HG02588 (cell line): ENCODE results near the gene CPNE8.
A peak's percentile ranks its signal among the peaks of the same experiment; 100 is the strongest.

Experiments
- ATAC-seq: cut with Tn5 transposase; IDR thresholded peaks from one replicate; pipeline ENCODE4 v1.9.1; 2021; ENCODE audit warnings: mild to moderate bottlenecking, moderate library complexity; ENCODE audit not compliant: unreplicated experiment

CPNE8 gene

DNA sequence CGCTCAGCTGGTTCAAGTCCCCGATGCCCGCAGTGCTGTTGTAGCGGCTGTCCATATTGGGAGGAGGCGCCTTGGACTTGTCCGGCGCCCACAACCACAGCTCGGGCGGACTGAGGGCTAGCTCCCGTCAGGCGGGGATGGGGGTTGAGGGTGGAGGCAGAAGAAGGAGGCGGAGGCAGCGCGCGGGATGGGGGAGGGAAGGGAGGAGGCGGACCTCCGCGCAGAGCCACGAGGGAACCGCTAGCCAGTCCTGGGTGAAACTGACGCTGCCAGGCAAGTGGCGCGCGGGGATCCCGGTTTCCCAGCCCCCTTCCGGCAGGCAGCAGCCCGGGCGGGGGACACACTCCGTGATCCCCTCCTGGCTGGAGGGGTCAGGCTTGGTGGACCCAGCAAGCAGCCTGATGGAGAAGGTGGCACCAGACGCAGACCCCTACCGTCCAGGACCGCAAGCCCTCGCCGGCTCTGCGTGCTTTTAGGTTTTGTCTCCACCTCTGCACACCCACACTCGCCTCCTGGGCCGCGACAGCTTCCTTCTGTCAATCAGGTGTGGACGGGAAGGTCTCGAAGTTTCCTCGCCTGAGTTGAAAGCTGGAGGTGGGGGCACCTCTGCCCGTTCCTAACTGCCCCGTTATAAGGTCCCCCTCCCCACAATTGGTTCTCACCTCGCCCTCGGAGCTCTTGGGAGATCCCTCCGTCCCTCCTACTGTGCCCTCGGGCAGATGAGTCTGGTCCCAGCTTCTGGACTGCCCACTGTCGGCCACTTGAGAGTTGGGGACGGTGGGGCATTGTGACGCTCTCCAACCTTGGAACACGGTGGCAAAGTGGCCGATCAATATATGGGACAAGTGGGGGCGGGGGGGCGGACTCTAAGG is at the start of gene CPNE8:
TSS of gene CPNE8 (minus strand) at position 112 of the 872 bp plus-strand sequence. CDS start at position 55, 57 bp downstream.
- ATAC-seq, result peak; percentile 58

- ATAC-seq, result no peak
These were observed 49.0 kb upstream of the CPNE8 start for GRCh38 chr12:38954238-38954873.

- no peak for ATAC-seq
These were observed 44.0 kb upstream of the CPNE8 start for GRCh38 chr12:38949363-38949762.

DNA sequence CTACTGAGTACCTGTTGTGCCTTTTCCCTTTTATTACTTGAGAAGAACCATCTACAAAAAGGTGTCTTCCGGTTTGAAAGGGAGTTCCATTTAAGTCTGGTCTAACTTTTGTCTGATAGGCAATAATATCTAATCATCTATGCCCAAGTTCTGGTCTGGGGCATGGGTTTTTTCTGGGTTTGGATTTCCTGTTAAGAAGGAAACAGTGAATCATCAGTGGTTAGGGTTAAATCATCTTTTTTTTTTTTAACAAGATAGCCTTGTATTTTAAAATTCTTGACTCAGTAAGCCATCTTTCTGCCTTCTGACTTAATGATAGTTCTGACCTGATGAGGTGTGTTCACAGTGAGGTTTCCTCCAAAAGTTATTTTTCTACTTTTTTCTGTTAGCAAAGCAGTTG is 29.3 kb upstream of the CPNE8 start:
- ATAC-seq, result no peak

GRCh38 chr12:38934078-38934584 is 28.7 kb upstream of the CPNE8 start:
- ATAC-seq, result no peak

DNA sequence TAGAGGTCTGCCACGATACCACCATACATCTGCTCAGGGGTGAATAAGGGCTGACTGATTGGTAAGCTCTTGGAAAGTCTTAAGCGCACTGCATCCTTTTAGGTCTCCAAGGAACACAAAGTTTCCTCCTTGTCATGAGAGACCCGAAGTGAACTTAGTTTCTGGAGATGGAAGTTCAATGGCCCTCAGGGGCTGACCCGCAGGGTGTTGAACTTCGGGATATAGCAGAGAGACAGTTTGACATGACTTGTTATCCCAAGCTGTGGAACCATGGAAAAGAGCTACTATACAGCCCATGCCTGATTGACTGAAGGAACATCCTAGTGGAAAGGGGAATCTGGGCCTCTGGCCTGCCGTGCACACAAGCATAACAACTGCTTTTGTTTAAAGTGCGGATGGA is 26.9 kb upstream of the CPNE8 start:
- no peak for ATAC-seq

GRCh38 chr12:38931461-38931860 is 26.1 kb upstream of the CPNE8 start:
- no peak for ATAC-seq

DNA sequence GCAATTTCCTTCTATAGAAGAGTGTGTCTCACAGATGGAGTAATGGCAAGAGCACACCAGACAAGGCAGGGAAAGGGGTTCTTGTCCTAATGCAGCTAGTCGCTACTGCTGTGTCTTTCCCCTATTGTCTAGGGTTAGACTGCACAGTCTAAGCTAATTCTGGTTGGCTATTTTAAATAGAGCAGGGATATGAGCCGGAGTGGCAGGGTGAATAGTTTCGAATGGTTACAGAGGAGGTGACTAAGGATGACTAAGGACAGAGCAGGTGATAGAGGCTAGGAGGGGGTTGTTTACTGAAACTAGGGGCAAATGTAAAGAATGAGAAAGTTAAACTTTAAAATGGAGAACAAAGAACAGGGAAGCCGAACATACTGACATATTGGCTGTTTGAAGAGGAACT is 25.6 kb upstream of the CPNE8 start:
- no peak for ATAC-seq

GRCh38 chr12:38926501-38926900 is 21.1 kb upstream of the CPNE8 start:
- no peak for ATAC-seq

GRCh38 chr12:38921025-38921677 is 15.8 kb upstream of the CPNE8 start:
- peak; percentile 94 for ATAC-seq

- no peak for ATAC-seq
These were observed 13.8 kb upstream of the CPNE8 start for GRCh38 chr12:38919191-38919590.

DNA sequence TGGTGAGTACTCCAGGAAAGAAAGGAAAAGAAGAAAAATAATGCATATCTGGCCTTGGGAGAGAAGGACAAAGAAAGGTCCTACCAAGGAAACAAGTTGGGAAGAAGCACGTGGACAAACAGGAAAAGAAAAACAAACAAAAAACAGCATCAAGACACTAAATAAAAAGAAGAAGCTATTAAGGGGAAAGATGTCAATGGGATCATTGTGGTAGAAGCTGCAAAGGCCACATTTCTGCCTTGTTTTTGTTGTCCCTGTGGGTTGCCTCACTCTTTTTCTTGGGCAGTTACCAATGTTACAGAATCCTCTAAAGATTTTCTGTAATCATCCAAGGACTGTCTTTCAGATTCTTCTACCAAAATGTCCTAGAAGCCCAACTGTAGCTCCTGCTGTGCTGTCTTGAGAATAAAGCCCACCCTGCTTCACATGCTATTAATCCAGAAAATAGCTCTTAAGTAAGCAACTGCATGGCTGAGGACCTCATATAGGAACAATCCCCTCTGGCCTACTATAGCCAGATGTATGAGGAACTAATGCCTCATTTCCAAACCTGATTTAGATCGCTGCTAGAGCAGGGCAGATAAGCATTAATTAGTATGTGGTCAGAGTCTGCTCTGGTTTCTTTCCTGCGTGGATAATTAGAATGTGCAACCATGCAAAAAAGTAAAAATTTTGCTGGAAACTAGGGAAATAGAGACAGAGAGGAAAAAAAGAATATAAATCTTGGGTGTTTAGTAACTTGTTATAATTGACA is 10.2 kb upstream of the CPNE8 start:
- ATAC-seq, result no peak

DNA sequence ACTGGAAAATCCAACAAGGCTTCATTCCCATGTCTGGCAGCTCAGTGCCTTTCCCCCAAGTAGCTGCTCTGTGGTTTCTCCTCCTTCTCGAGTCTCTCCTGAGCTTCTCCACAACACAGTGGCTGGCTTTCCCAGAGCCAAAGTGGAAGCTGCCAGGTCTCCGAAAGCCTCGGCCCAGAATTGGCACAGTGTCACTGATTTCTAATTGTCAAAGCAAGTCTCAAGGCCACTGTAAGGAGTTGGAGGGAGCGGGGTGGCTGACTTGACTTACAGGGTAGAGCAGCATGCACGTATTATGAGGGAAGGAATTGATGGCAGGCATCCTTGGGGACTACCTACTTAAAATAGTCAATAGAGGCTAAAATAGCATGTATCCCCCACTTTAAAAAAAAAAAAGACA is 6.7 kb upstream of the CPNE8 start:
- ATAC-seq, result no peak

DNA sequence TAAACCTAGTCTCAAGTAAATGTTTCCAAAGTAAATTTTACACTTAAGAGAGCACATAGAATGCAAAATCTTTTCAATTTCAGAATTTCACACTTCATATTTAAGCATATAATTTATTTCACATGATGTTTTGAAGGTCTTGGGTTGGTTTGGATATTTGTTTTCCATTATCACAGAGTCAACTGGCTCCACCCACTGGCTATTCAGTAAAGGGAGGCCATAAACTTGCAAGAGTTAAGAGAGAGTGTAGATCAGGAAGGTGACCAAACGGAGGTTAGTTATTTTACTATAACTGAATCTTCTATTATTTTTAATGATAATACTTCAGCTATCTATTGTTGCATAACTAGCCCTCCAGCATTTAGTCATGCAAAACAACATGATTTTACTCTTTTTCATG is 6.2 kb upstream of the CPNE8 start:
- no peak for ATAC-seq

DNA sequence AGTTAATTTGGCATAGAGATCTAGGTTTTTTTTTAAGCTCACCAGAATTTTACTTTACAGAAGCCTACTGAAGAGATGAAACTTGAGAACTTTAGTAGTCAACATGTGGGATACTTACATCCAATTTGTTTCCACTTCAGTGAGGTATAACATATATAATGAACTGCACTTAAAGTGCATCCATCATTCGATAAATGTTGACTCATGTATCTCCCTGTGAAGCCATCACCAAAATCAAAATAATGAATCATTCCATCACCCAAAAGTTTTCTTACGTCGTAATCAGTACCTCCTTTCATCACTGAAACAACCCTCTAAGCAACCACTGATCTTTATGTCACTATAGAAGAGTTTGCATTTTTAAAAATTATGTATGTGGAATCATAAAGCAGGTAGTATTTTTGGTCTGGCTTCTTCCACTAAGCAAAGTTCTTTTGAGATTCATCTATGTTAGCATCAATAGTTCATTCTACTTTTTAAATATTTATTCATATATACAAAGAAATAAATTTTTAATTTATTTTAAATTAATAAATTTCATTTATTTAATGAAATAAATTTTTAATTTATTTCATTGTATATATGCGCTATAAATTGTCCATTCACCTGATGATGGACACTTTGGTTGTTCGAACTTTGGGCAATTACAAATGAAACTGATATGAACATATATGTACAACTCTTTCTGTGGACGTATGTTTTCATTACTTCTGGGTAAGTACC is 2.0 kb upstream of the CPNE8 start:
- ATAC-seq, result no peak

DNA sequence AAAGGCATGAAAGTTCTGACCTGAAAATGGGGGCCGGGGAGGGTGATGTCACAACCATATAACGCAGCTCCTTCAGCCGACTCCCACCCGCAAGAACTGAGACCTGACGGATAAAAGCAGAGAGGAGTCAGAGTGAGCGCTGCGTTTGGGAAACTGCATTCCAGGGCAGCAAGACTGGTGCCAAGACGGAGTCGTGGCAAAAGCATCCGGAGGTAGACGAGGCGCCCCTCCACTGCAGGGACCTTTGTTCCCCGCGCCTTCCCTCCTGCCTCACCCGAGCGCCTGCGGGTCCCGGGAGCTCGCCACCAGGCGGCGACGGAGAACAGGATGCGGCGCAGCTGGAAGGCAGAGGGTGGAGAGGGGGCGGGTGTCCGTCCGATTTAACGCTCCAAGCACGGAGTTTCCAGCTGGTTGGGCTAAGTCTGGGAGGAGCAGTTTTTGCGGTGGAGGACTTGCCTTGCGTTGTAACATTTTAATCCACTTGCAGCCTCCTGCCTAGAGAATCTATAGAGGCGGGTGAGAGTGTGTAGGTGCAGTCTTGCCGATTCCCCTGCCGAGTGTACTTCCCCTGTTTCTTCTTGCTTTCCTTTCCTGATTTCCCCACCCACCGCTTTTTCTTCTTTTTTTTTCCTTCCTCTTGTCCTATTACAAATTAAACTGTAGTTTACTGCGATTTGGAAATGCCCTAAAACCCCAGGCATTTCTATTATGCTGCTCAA is 1.2 kb upstream of the CPNE8 start:
- ATAC-seq, result peak; percentile 54

DNA sequence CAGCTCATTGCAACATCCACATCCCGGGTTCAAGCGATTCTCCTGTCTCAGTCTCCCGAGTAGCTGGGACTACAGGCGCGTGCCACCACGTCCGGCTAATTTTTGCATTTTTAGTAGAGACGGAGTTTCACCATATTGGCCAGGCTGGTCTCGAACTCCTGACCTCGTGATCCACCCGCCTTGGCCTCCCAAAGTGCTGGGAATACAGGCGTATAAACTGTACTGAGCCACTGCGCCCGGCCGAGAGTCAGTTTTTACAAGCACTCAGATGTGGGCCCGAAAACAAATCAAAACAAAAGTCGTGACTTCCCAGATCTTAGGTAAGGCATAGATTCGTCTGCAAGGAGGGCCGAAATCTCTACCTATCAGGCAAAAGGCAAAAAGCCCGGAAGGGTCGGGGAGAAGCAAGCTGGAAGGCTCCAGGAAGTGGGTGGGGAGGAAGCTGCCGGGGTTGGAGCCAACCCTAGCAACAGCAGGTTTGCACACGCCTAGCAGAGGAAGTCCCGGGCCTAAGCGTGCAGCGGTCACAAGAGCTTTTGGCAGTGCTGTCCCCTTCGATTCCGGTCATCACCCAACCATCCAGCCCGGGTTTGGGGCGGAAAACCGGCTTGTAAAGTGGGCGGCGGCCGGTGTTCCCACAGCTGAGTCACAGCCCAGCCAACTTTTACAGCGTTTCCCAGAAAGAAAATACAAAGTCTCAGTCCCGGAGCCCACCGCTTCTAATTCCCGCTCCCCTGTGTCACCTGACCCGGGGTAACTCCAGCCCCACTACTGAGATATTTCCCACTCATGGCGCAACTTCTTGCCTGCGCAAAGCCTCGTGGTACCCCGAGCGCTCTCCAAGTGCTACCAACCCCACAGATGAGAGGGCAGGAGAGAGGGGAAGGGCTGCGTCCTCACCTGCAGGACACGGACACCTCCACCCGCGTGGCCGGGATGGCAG is 583 bp downstream of the CPNE8 start:
- peak; percentile 66 for ATAC-seq

DNA sequence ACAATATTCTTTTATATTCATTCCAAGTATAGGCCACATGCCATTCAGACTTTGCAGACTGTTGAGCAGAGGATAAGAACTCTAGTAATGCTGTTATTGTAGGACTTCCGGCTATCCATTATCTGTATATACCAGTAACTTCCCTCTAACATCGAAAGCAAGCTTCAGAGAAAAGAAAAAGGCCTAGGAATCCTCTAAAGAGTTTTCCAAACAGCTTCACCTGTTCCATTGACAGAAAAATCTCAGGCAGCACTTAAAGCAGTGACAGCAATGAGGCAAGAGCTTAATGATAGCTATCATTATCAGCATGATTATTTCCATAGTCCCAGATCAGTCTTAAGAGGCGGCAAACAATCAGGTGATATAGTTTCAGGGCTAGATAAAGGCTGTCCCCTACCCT is 1.8 kb downstream of the CPNE8 start:
- ATAC-seq, result no peak
